K562 (cell line): ENCODE measurements around the gene SNCG. TPM values are rescaled to one million over a fixed set of nuclear protein-coding genes. Genes with fewer than 3 reads are reported as not detected.
A peak's percentile ranks its signal among the peaks of the same experiment; 100 is the strongest.

ENCODE experiments used
- CREM ChIP-seq: IDR thresholded peaks from 2 replicates; pipeline ENCODE4 v1.6.1; 2014; ENCODE audit warnings: antibody characterized with exemption, low read depth
- DPF2 ChIP-seq: fragments of 450-650 bp; IDR thresholded peaks from 2 replicates; pipeline ENCODE4 v1.6.1; 2016
- EP400 ChIP-seq: fragments of 450-650 bp; IDR thresholded peaks from 2 replicates; pipeline ENCODE4 v1.6.1; 2017; ENCODE audit warnings: antibody characterized with exemption, mild to moderate bottlenecking, moderate library complexity
- FOXK2 ChIP-seq, 2 experiments: fragments of 450-650 bp; IDR thresholded peaks in 1 of 2; conservative IDR thresholded peaks in 1 of 2; 2 replicates each; pipeline ENCODE4 v1.6.1; 2016; ENCODE audit warnings: low read depth in 2 of 2, mild to moderate bottlenecking in 1 of 2
- MGA ChIP-seq: fragments of 450-650 bp; IDR thresholded peaks from 2 replicates; pipeline ENCODE4 v1.6.1; 2016; ENCODE audit warnings: mild to moderate bottlenecking, moderate library complexity
- MNT ChIP-seq, 2 experiments: fragments of 450-650 bp; conservative IDR thresholded peaks; 2 replicates each; pipeline ENCODE4 v1.6.1; 2017; ENCODE audit warnings: mild to moderate bottlenecking in 2 of 2, moderate library complexity in 2 of 2
- POLR2G ChIP-seq: fragments of 200-400 bp; formaldehyde crosslinking; IDR thresholded peaks from 2 replicates; pipeline ENCODE4 v1.6.1; 2017; ENCODE audit warnings: low read depth, mild to moderate bottlenecking, antibody characterized with exemption, low read length, moderate library complexity
- POLR2H ChIP-seq: IDR thresholded peaks from 2 replicates; pipeline ENCODE4 v1.6.1; 2016; ENCODE audit warnings: missing genetic modification characterization, low read depth, mild to moderate bottlenecking, control low read depth, missing compliant biosample characterization, moderate library complexity
- ZFX ChIP-seq: sonication (generic); formaldehyde crosslinking; IDR thresholded peaks from 2 replicates; pipeline ENCODE4 v1.8.0; 2022; ENCODE audit warnings: mild to moderate bottlenecking, missing genetic modification reagents, moderate library complexity
- ZNF592 ChIP-seq: fragments of 450-650 bp; IDR thresholded peaks from 2 replicates; pipeline ENCODE4 v1.6.1; 2017; ENCODE audit warnings: antibody characterized with exemption, mild to moderate bottlenecking
- polyA plus RNA-seq, 8 experiments: library from polyadenylated mRNA; depleted of rRNA in 4 of 8; stranded (reverse) in 5 of 8; unstranded in 3 of 8; fragments of >200 nt; fragmentation: Nextera tagmentation in 2 of 8; fragmentation: Illumina TruSeq in 1 of 8; extraction: Ambion mirVana in 2 of 8; extraction: Trizol in 1 of 8; gene quantifications; 2 replicates each; pipeline versions ENCODE4 v1.2.1 to v1.2.3, GENCODE V29; 2011 to 2014; ENCODE audit warnings: inconsistent platforms in 1 of 8, missing spikeins in 1 of 8
- total RNA-seq, 7 experiments: library from RNA; depleted of rRNA in 6 of 7; stranded (reverse); fragments of >200 nt in 6 of 7; fragmentation: Illumina TruSeq in 2 of 7; extraction: Trizol in 2 of 7; gene quantifications; 2 replicates each; pipeline versions ENCODE4 v1.2.1 to v1.2.3, GENCODE V29; 2011 to 2021; ENCODE audit warnings: low replicate concordance in 1 of 7

The SNCG gene
- total and polyA plus RNA-seq, 9 of the 15 experiments (the other 6 are each of a cell fraction or from before 2014, with no cell fraction given) = 9.8 to 146 (median 93.6) TPM

- TF ChIP-seq MGA (peak; percentile 54), FOXK2 (conservative IDR thresholded peaks at IDR 0.05 in 1 of 2, IDR thresholded peaks at IDR 0.05 in 1 of 2; ENCODE audit: low read depth in 2 of 2) (0 out of 4 replicates have a peak, but pooled peaks of 1 of the 2 experiments have one; percentile 17), ZFX (CRISPR knock-in tag) (peak; percentile 40; the same call in 1 of the 2 replicates), CREM (0 out of 2 replicates have a peak, but pooled peaks have one; percentile 25), ZNF592 (0 out of 2 replicates have a peak, but pooled peaks have one; percentile 24), POLR2H (tag) (peak; percentile 71), DPF2 (0 out of 2 replicates have a peak, but pooled peaks have one; percentile 32), MNT (conservative IDR thresholded peaks at IDR 0.05) (0 out of 4 replicates have a peak, but pooled peaks of 1 of the 2 experiments have one; percentile 13), EP400 (peak; percentile 61; the same call in 1 of the 2 replicates), POLR2G (0 out of 2 replicates have a peak, but pooled peaks have one; percentile 22)
These were observed 22.6 kb downstream of the SNCG start (continued) for GRCh38 chr10:86981020-86981419.
